GM21825 (cell line): ENCODE data around the gene AAK1.
"Not testable (repeated sequence)": the region's sequence is repeated elsewhere in the genome, so short reads cannot be mapped to it uniquely, and the experiment has no call there.

Source experiments
- ATAC-seq: cut with Tn5 transposase; IDR thresholded peaks from one replicate; pipeline ENCODE4 v1.9.1; 2021; ENCODE audit warnings: mild to moderate bottlenecking, moderate library complexity; ENCODE audit not compliant: unreplicated experiment

AAK1 gene

GRCh38 chr2:69660637-69661036, 17.1 kb upstream of the AAK1 start:
- no peak for ATAC-seq

GRCh38 chr2:69659941-69660483, 16.5 kb upstream of the AAK1 start:
- no peak for ATAC-seq

- ATAC-seq: no peak
Measured at GRCh38 chr2:69659349-69659748, 15.8 kb upstream of the AAK1 start.

GRCh38 chr2:69652206-69652605, 8.7 kb upstream of the AAK1 start:
- ATAC-seq: no peak

- not testable (repeated sequence) for ATAC-seq
Measured at GRCh38 chr2:69647196-69647595, 3.7 kb upstream of the AAK1 start.

DNA sequence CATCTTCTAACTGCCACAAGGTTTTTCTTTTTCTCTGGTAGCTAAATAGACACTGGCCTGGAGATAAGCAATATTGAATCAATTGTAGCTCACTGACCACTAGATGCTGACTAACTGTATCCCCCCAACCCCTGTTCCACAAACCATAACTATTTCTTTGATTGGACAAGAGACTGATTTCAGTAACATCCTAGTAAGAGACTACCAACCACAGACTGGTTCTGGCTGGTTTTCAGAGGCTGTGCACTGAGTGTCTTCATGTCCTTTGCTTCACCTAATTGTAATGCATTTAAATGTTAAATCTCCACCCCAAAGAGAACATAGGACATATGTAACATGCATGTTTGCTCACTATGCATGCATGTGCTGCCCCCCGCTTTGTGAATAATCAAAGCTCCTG, 3.2 kb upstream of the AAK1 start:
- no peak for ATAC-seq

DNA sequence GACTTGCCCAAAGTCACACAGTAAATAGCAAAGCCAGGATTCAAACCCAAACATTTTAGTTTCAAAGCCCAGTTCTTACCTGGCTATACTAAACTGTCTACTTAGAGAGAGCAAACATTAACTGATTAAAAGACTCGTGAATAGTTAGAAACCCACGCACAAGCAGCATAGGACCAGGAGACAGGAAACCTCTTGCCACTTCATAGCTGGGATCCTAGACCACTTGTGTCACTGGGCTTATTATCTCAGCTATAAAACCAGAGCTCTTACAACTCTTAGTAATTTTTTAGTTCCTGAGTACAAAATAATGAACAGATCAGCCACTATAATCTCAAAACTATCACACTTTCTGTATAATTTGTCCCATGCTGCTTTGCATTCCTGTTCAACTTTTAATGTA, 2.4 kb upstream of the AAK1 start:
- ATAC-seq: no peak

GRCh38 chr2:69645031-69645431, 1.5 kb upstream of the AAK1 start:
- ATAC-seq: no peak

DNA sequence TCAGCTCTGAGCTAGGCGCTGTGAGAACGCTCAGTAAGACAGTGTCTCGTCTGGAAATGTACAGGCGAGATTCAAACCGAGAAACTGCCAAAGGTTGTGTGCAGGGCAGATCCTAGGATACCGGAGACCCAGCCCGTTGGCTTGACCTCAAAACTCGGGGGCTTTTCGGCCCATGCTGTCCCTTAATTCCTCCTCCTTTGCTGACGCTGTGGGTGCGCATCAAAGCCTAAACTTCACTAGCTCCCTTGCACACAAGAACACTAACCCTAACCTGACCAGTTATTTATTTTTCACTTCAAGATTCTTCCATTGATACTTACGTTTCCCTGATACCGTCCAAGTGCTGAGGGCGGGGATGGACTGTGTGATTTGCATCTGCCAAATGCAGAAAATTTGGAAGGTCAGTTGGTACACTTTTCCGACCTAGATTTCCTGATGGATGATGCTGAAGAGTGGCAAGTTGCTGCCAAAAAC, 1.0 kb upstream of the AAK1 start:
- peak; percentile 11 for ATAC-seq

- no peak for ATAC-seq
Measured at GRCh38 chr2:69642709-69643601, 584 bp downstream of the AAK1 start.

- ATAC-seq: no peak
Measured at GRCh38 chr2:69641887-69642708, 1.4 kb downstream of the AAK1 start.

DNA sequence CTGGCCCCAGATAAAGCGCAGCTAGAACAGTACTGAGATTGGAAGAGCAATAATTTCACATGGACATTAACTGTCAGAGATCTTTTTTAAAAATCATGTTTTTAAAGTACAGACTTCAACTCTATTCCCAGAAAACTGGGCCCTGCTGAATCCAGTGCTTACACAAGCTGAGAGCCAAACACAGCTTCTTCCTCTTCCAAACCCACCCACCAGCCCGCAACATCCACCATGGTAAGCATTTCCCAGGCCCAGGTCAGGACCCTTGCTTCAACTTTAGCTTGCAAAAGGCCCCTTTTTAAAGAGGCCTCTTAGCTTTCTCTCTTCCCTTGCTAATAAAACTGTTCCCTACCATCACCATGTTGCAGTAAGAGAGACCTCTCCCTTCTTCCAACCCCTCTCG, 2.1 kb downstream of the AAK1 start:
- ATAC-seq: no peak

- no peak for ATAC-seq
Measured at GRCh38 chr2:69639266-69639665, 4.3 kb downstream of the AAK1 start.

- ATAC-seq: no peak
Measured at GRCh38 chr2:69638630-69639029, 4.9 kb downstream of the AAK1 start.

DNA sequence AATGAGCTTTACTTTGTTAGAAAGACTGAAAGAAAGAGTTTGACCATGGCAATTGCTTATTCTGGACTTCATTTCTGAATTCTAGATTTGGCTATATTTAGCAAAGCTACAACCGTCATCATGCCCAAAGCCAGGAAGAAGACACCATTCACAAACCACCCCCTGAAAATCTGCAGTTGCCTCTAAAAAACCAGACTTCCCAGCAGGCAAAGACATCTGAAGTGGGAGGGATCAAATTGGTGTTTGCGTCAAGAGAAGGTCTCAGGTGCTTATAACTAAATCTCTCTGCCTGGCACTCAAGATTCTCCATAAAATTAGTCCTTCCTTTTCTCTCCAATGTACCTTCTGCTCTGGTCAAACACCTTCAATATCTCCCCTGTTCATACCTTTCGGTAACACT, 5.6 kb downstream of the AAK1 start:
- no peak for ATAC-seq

- ATAC-seq: no peak
Measured at GRCh38 chr2:69636395-69636794, 7.1 kb downstream of the AAK1 start.

- ATAC-seq: no peak
Measured at GRCh38 chr2:69635432-69635831, 8.1 kb downstream of the AAK1 start.

GRCh38 chr2:69634196-69634821, 9.2 kb downstream of the AAK1 start:
- no peak for ATAC-seq

GRCh38 chr2:69631402-69631801, 12.1 kb downstream of the AAK1 start:
- ATAC-seq: no peak

DNA sequence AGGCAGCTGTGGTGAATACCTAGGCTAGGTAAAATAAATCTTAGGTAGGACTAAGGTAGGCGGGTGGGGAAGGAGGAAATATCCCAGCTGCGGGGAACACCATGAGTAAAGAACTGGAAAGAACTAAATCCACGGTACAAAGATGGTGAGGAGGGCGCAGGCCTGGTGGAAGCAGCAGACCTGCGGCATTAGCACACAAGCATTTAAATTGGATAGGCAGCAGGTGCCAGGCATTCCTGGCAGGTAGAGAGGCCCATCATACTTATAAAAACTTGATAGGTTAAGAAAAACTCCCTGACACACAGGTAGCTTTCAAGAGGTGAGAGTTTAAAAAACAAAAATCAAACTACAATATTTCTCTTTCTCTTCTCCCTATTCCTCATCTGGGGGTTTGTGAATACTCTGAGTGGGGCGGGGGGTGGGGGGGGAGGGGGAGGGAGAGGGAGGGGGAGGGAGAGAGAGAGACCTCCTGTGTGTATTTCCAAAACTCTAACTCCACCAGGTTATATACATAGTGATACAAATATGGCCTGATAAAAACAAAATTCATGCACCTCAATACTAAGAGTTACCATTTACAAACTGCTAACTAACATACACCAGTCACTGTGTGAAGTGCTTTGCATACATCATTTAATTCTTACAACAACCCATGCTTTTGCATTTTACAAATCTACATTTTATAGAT, 13.5 kb downstream of the AAK1 start:
- ATAC-seq: no peak
